CD4-positive, alpha-beta memory T cell (primary cell): Measurements from ENCODE around the gene ALOX12B. TPM values are rescaled to one million over a fixed set of nuclear protein-coding genes. Genes with fewer than 3 reads are reported as not detected.

Experiments used
- CTCF ChIA-PET: fragments of 350-600 bp; sonication (Branson Sonifier 250); formaldehyde crosslinking; loops from one replicate; lab custom pipeline; 2021; ENCODE audit warnings: inconsistent platforms; ENCODE audit not compliant: partially characterized antibody; lab: Charles Lee
- POLR2A ChIA-PET: fragments of 350-600 bp; sonication (Branson Sonifier 250); formaldehyde crosslinking; loops from one replicate; lab custom pipeline; 2021; ENCODE audit not compliant: partially characterized antibody; lab: Charles Lee
- DNase-seq, 5 donors: peaks; one replicate each; pipeline versions ENCODE4 v3.0.0 to v3.0.0-alpha.2; 2020 to 2022; ENCODE audit warnings: mixed read lengths in 1 of 5
- H3K27ac ChIP-seq: one replicate; pipeline ENCODE4 v1.7.0; 2013; ENCODE audit warnings: low read depth, low read length
- H3K27me3 ChIP-seq: 2 replicates; pipeline ENCODE4 v1.7.0; 2013; ENCODE audit warnings: mild to moderate bottlenecking, low read length, moderate library complexity; ENCODE audit not compliant: insufficient read depth
- H3K36me3 ChIP-seq: 2 replicates; pipeline ENCODE4 v1.7.0; 2013; ENCODE audit warnings: mild to moderate bottlenecking, low read length, moderate library complexity; ENCODE audit not compliant: insufficient read depth
- H3K4me1 ChIP-seq: 2 replicates; pipeline ENCODE4 v1.7.0; 2013; ENCODE audit warnings: mild to moderate bottlenecking, low read length, moderate library complexity; ENCODE audit not compliant: insufficient read depth
- H3K4me3 ChIP-seq, 2 donors: one replicate each; pipeline ENCODE4 v1.7.0; 2013; ENCODE audit warnings: low read length in 2 of 2, mild to moderate bottlenecking in 1 of 2
- H3K9me3 ChIP-seq, 2 donors: one replicate each; pipeline ENCODE4 v1.7.0; 2013; ENCODE audit warnings: low read length in 2 of 2, control low read depth in 1 of 2; ENCODE audit not compliant: control insufficient read depth in 1 of 2
- H3K27ac Mint-ChIP-seq, 7 donors: one replicate each; pipeline ENCODE4 v1.8.0; 2020 to 2021; ENCODE audit warnings: mixed read lengths in 7 of 7, mild to moderate bottlenecking in 6 of 7, inconsistent platforms in 3 of 7, moderate library complexity in 3 of 7
- H3K27me3 Mint-ChIP-seq, 2 donors: one replicate each; pipeline ENCODE4 v1.8.0; 2020 to 2021; ENCODE audit warnings: mixed read lengths in 2 of 2
- H3K36me3 Mint-ChIP-seq, 2 donors: one replicate each; pipeline ENCODE4 v1.8.0; 2020 to 2021; ENCODE audit warnings: mixed read lengths in 2 of 2, inconsistent platforms in 1 of 2, mild to moderate bottlenecking in 1 of 2
- H3K4me1 Mint-ChIP-seq, 4 donors: one replicate each; pipeline ENCODE4 v1.8.0; 2020 to 2021; ENCODE audit warnings: mixed read lengths in 4 of 4, mild to moderate bottlenecking in 1 of 4
- H3K4me3 Mint-ChIP-seq, 8 donors: one replicate each; pipeline ENCODE4 v1.8.0; 2020 to 2021; ENCODE audit warnings: mixed read lengths in 8 of 8, mild to moderate bottlenecking in 7 of 8, moderate library complexity in 6 of 8, inconsistent platforms in 3 of 8
- H3K9me3 Mint-ChIP-seq, 8 donors: one replicate each; pipeline ENCODE4 v1.8.0; 2020 to 2021; ENCODE audit warnings: mixed read lengths in 8 of 8, mild to moderate bottlenecking in 5 of 8, inconsistent platforms in 3 of 8, moderate library complexity in 1 of 8
- intact Hi-C: fragments of 100-400 bp; cut with micrococcal nuclease; formaldehyde crosslinking; loops from one replicate; pipeline ENCODE4 v1.15.1; 2023
- polyA plus RNA-seq, 2 donors: library from polyadenylated mRNA; unstranded; fragments of 300-500 nt; fragmentation: Illumina TruSeq; gene quantifications; one replicate each; pipeline ENCODE4 v1.2.3, GENCODE V29; 2021
- total RNA-seq, 2 experiments: library from RNA; stranded (reverse); gene quantifications; one replicate each; pipeline ENCODE4 v1.2.3, GENCODE V29; 2021

ALOX12B gene
- total and polyA plus RNA-seq, 4 experiments from 2014 or later = 0.44 to 0.79 TPM; not detected in 2

- ChIA-PET POLR2A (interaction anchor here (0.6 to 9.5 kb wide), 42 partner anchors 8 to 433 kb away, joined by 3 to 152 read pairs (median 4); partner anchors contain the start of genes AURKB, BORCS6, CNTROB and CTC1), CTCF (interaction anchor here (0.6 to 4.1 kb wide), 52 partner anchors 8 to 782 kb away, joined by 3 to 89 read pairs (median 5); partner anchors contain the start of genes ACAP1, BORCS6, CTC1 and GUCY2D)
- peak overlapping the region; percentile 91 to 97 (median 94) for H3K4me3 Mint-ChIP-seq
- Histone ChIP-seq H3K9me3 (no peaks in the 10 kb centered on the region), H3K36me3 (no peaks in the 10 kb centered on the region), H3K4me3 (peak overlapping the region; percentile 69 to 97), H3K27me3 (peaks cover 42% of the 10 kb centered on the region), H3K4me1 (peaks cover 52% of the 10 kb centered on the region), H3K27ac (peak overlapping the region; percentile 56)
- H3K4me1 Mint-ChIP-seq = peaks cover 34 to 63% (median 48%) of the 10 kb centered on the region in 4 donors
- DNase-seq = peak; percentile 87 to 91 (median 88)
- intact Hi-C loops = loop anchor here (1.0 to 2.0 kb wide), 10 partner anchors 9 to 264 kb away; partner anchors contain the start of gene RPL26
- peaks cover 0 to 35% of the 10 kb centered on the region in 2 donors for H3K36me3 Mint-ChIP-seq
- peaks cover 27 to 59% of the 10 kb centered on the region in 2 donors for H3K27me3 Mint-ChIP-seq
- H3K9me3 Mint-ChIP-seq = peaks cover 0 to 19% (median under 1%) of the 10 kb centered on the region in 8 donors
- H3K27ac Mint-ChIP-seq = peak overlapping the region; percentile 95 to 100 (median 98)
Observed at GRCh38 chr17:8118769-8119580, 31.5 kb upstream of the ALOX12B start.

- H3K9me3 Mint-ChIP-seq = peaks cover 0 to 19% (median under 1%) of the 10 kb centered on the region in 8 donors
- ChIA-PET POLR2A (interaction anchor here (1.0 to 9.5 kb wide), 31 partner anchors 8 to 876 kb away, joined by 3 to 152 read pairs (median 6); partner anchors contain the start of genes AURKB, BORCS6, CTC1 and GABARAP), CTCF (interaction anchor here (0.6 to 4.1 kb wide), 35 partner anchors 9 to 431 kb away, joined by 3 to 89 read pairs (median 7); partner anchors contain the start of genes AURKB, BORCS6, CTC1 and GUCY2D)
- Histone ChIP-seq H3K4me1 (peaks cover 44% of the 10 kb centered on the region), H3K36me3 (no peaks in the 10 kb centered on the region), H3K27me3 (peaks cover 37% of the 10 kb centered on the region), H3K4me3 (peak within 1 kb of the TSS; percentile 69 to 97), H3K27ac (peak within 1 kb of the TSS; percentile 56), H3K9me3 (no peaks in the 10 kb centered on the region)
- peaks cover 29 to 60% of the 10 kb centered on the region in 2 donors for H3K27me3 Mint-ChIP-seq
- peak within 1 kb of the TSS; percentile 91 to 97 (median 94) for H3K4me3 Mint-ChIP-seq
- DNase-seq = peak in 1 of 5 donors; percentile 59
- H3K4me1 Mint-ChIP-seq = peaks cover 28 to 55% (median 41%) of the 10 kb centered on the region in 4 donors
- H3K27ac Mint-ChIP-seq = peak within 1 kb of the TSS; percentile 95 to 100 (median 98)
- peaks cover 0 to 31% of the 10 kb centered on the region in 2 donors for H3K36me3 Mint-ChIP-seq
- intact Hi-C loops = loop anchor here (1.0 to 2.0 kb wide), 5 partner anchors 24 to 265 kb away; partner anchors contain the start of gene RPL26
Observed at GRCh38 chr17:8117980-8118768, 30.7 kb upstream of the ALOX12B start, which contains the start of gene ALOXE3. Gene ALOXE3, minus strand, starts transcription at chr17:8118514. Its CDS starts 524 bp downstream, at chr17:8117990.

- Mint-ChIP-seq H3K4me3 (peak overlapping the region; percentile 54 to 97 (median 94)), H3K36me3 (peaks cover 0 to 30% of the 10 kb centered on the region in 2 donors), H3K4me1 (peaks cover 26 to 48% (median 36%) of the 10 kb centered on the region in 4 donors), H3K27me3 (peaks cover 32 to 65% of the 10 kb centered on the region in 2 donors), H3K9me3 (peaks cover 0 to 19% (median under 1%) of the 10 kb centered on the region in 8 donors), H3K27ac (peak overlapping the region in 1 of 7 donors; percentile 100)
- no peak for DNase-seq
- no peaks in the 10 kb centered on the region for H3K9me3 ChIP-seq
- H3K36me3 ChIP-seq = no peaks in the 10 kb centered on the region
- peaks cover 37% of the 10 kb centered on the region for H3K4me1 ChIP-seq
- intact Hi-C loops = no loop called here
- peaks cover 37% of the 10 kb centered on the region for H3K27me3 ChIP-seq
- ChIA-PET CTCF (interaction anchor here (0.8 to 4.1 kb wide), 15 partner anchors 9 to 184 kb away, joined by 3 to 89 read pairs (median 23); partner anchors contain the start of gene SLC25A35), POLR2A (interaction anchor here (1.0 to 9.5 kb wide), 8 partner anchors 21 to 875 kb away, joined by 3 to 152 read pairs (median 39); partner anchors contain the start of genes BORCS6, CTC1, GABARAP and PER1)
- no peak overlapping the region for H3K27ac ChIP-seq
- H3K4me3 ChIP-seq = peak overlapping the region; percentile 69 to 97
Observed at GRCh38 chr17:8117367-8117979, 30.0 kb upstream of the ALOX12B start.

GRCh38 chr17:8116776-8117175 is 29.3 kb upstream of the ALOX12B start:
- Histone ChIP-seq H3K27ac (no peak overlapping the region), H3K4me3 (no peak overlapping the region), H3K36me3 (no peaks in the 10 kb centered on the region), H3K4me1 (peaks cover 30% of the 10 kb centered on the region), H3K9me3 (no peaks in the 10 kb centered on the region), H3K27me3 (peaks cover 39% of the 10 kb centered on the region)
- peaks cover 30 to 67% of the 10 kb centered on the region in 2 donors for H3K27me3 Mint-ChIP-seq
- peaks cover 24 to 45% (median 33%) of the 10 kb centered on the region in 4 donors for H3K4me1 Mint-ChIP-seq
- H3K36me3 Mint-ChIP-seq = peaks cover 0 to 30% of the 10 kb centered on the region in 2 donors
- intact Hi-C loops = no loop called here
- CTCF ChIA-PET = interaction anchor here (0.8 to 4.1 kb wide), 5 partner anchors 8 to 184 kb away, joined by 3 to 81 read pairs (median 5); no protein-coding TSS in a partner anchor
- DNase-seq = no peak
- H3K27ac Mint-ChIP-seq = peak overlapping the region in 2 of 7 donors; percentile 38 to 100
- POLR2A ChIA-PET = interaction anchor here (1.3 to 9.5 kb wide), 4 partner anchors 57 to 131 kb away, joined by 4 to 152 read pairs (median 68); partner anchors contain the start of genes BORCS6 and CTC1
- H3K9me3 Mint-ChIP-seq = peaks cover 0 to 19% (median under 1%) of the 10 kb centered on the region in 8 donors
- H3K4me3 Mint-ChIP-seq = peak overlapping the region in 2 of 8 donors; percentile 39 to 54

GRCh38 chr17:8110907-8111306 is 23.4 kb upstream of the ALOX12B start:
- Histone ChIP-seq H3K27ac (no peak overlapping the region), H3K4me3 (no peak overlapping the region), H3K4me1 (peaks cover 5% of the 10 kb centered on the region), H3K9me3 (no peaks in the 10 kb centered on the region), H3K27me3 (peaks cover 33% of the 10 kb centered on the region), H3K36me3 (no peaks in the 10 kb centered on the region)
- ChIA-PET CTCF (interaction anchor here (0.8 to 9.3 kb wide), 35 partner anchors 8 to 206 kb away, joined by 3 to 178 read pairs (median 6); partner anchors contain the start of genes ALOXE3, HES7, RANGRF and SLC25A35), POLR2A (interaction anchor here (0.7 to 4.5 kb wide), 8 partner anchors 8 to 121 kb away, joined by 3 to 30 read pairs (median 8); partner anchors contain the start of gene ALOXE3)
- Mint-ChIP-seq H3K27ac (peak overlapping the region in 1 of 7 donors; percentile 18), H3K27me3 (peaks cover 22 to 31% of the 10 kb centered on the region in 2 donors), H3K4me3 (peak overlapping the region in 5 of 8 donors; percentile 12 to 67 (median 43)), H3K9me3 (no peaks in the 10 kb centered on the region), H3K4me1 (peaks cover 0 to 5% (median 2%) of the 10 kb centered on the region in 4 donors), H3K36me3 (no peaks in the 10 kb centered on the region)
- no peak for DNase-seq
- intact Hi-C loops = loop anchor here (1.0 kb wide), 5 partner anchors 8 to 51 kb away; no protein-coding TSS in a partner anchor
